DOHH2 (cell line): ENCODE results near the gene TACR1.
A peak's percentile ranks its signal among the peaks of the same experiment; 100 is the strongest.

Experiments
- H3F3A ChIP-seq: fragments of 200-600 bp; sonication (generic), shearing (Covaris generic); 2 replicates; pipeline ENCODE4 v1.6.0; 2016; ENCODE audit warnings: antibody characterized with exemption, mild to moderate bottlenecking; ENCODE audit not compliant: control insufficient read depth, insufficient read depth
- H3K27ac ChIP-seq: fragments of 200-600 bp; sonication (generic); 2 replicates; pipeline ENCODE4 v1.5.1; 2014; ENCODE audit warnings: low read depth, mild to moderate bottlenecking, low read length, moderate library complexity
- H3K27me3 ChIP-seq: fragments of 200-600 bp; sonication (generic); 2 replicates; pipeline ENCODE4 v1.6.1; 2014; ENCODE audit warnings: mild to moderate bottlenecking, low read length, mixed read lengths; ENCODE audit not compliant: control insufficient read depth
- H3K36me3 ChIP-seq: fragments of 200-600 bp; sonication (generic); 2 replicates; pipeline ENCODE4 v1.6.1; 2014; ENCODE audit warnings: mild to moderate bottlenecking, low read length, moderate library complexity, mixed read lengths; ENCODE audit not compliant: control insufficient read depth
- H3K4me1 ChIP-seq: fragments of 200-600 bp; sonication (generic); 2 replicates; pipeline ENCODE4 v1.6.1; 2014; ENCODE audit warnings: mild to moderate bottlenecking, low read length, mixed read lengths; ENCODE audit not compliant: control insufficient read depth
- H3K4me2 ChIP-seq: fragments of 200-600 bp; sonication (generic); 2 replicates; pipeline ENCODE4 v1.6.0; 2014; ENCODE audit warnings: mild to moderate bottlenecking, low read length, moderate library complexity
- H3K4me3 ChIP-seq: fragments of 200-600 bp; sonication (generic); 2 replicates; pipeline ENCODE4 v1.5.1; 2014; ENCODE audit warnings: mild to moderate bottlenecking, low read length, mixed read lengths
- H3K79me2 ChIP-seq: fragments of 200-600 bp; sonication (generic); 2 replicates; pipeline ENCODE4 v1.6.1; 2014; ENCODE audit warnings: mild to moderate bottlenecking, low read length, mixed read lengths; ENCODE audit not compliant: control insufficient read depth
- H3K9me2 ChIP-seq: fragments of 200-600 bp; sonication (generic); replicated peaks from 2 replicates; pipeline ENCODE4 v1.6.1; 2014; ENCODE audit warnings: mild to moderate bottlenecking, low read length, mixed read lengths; ENCODE audit not compliant: control insufficient read depth
- H3K9me3 ChIP-seq: fragments of 200-600 bp; sonication (generic); 2 replicates; pipeline ENCODE4 v1.6.1; 2014; ENCODE audit warnings: antibody characterized with exemption, low read length, mixed read lengths; ENCODE audit not compliant: control insufficient read depth, insufficient read depth
- H4K20me1 ChIP-seq: fragments of 200-600 bp; sonication (generic); 2 replicates; pipeline ENCODE4 v1.6.0; 2014; ENCODE audit warnings: low read depth, mild to moderate bottlenecking, antibody characterized with exemption, low read length, moderate library complexity; ENCODE audit not compliant: control insufficient read depth, insufficient read depth
- CTCF ChIP-seq: fragments of 200-600 bp; sonication (generic); IDR thresholded peaks from one replicate; pipeline ENCODE4 v1.5.1; 2014; ENCODE audit warnings: antibody characterized with exemption, mild to moderate bottlenecking, low read depth, low read length; ENCODE audit not compliant: poor library complexity, severe bottlenecking
- EZH2phosphoT487 ChIP-seq: fragments of 200-600 bp; sonication (generic); IDR thresholded peaks from 2 replicates; pipeline ENCODE4 v1.6.1; 2017; ENCODE audit warnings: borderline replicate concordance, mild to moderate bottlenecking, antibody characterized with exemption, low read length, moderate library complexity, mixed read lengths

TACR1 gene

GRCh38 chr2:75241696-75242095, 42.4 kb upstream of the TACR1 start:
- Histone ChIP-seq H3K4me3 (no peak overlapping the region), H3K27me3 (no peaks in the 10 kb centered on the region), H3K79me2 (no peaks in the 10 kb centered on the region), H3K9me2 (no peaks in the 10 kb centered on the region), H3K4me1 (no peaks in the 10 kb centered on the region), H3K36me3 (no peaks in the 10 kb centered on the region), H3F3A (no peaks in the 10 kb centered on the region), H3K27ac (no peak overlapping the region), H4K20me1 (no peaks in the 10 kb centered on the region), H3K4me2 (no peak overlapping the region), H3K9me3 (no peaks in the 10 kb centered on the region)
- TF ChIP-seq CTCF (peak; percentile 63), EZH2phosphoT487 (no peak)

GRCh38 chr2:75238670-75239330, 39.5 kb upstream of the TACR1 start:
- Histone ChIP-seq H3K79me2 (no peaks in the 10 kb centered on the region), H3K9me3 (no peaks in the 10 kb centered on the region), H3K4me2 (no peak overlapping the region), H3K9me2 (no peaks in the 10 kb centered on the region), H3F3A (no peaks in the 10 kb centered on the region), H3K27ac (no peak overlapping the region), H3K27me3 (no peaks in the 10 kb centered on the region), H3K4me1 (no peaks in the 10 kb centered on the region), H4K20me1 (no peaks in the 10 kb centered on the region), H3K4me3 (no peak overlapping the region), H3K36me3 (no peaks in the 10 kb centered on the region)
- TF ChIP-seq EZH2phosphoT487: no peak

- Histone ChIP-seq H3F3A (no peaks in the 10 kb centered on the region), H3K27ac (no peak overlapping the region), H3K9me3 (no peaks in the 10 kb centered on the region), H3K36me3 (no peaks in the 10 kb centered on the region), H3K4me2 (no peak overlapping the region), H4K20me1 (no peaks in the 10 kb centered on the region), H3K27me3 (no peaks in the 10 kb centered on the region), H3K9me2 (no peaks in the 10 kb centered on the region), H3K4me1 (no peaks in the 10 kb centered on the region), H3K4me3 (no peak overlapping the region), H3K79me2 (no peaks in the 10 kb centered on the region)
- no peak for TF ChIP-seq CTCF
- TF ChIP-seq EZH2phosphoT487: no peak
These were observed 38.0 kb upstream of the TACR1 start for GRCh38 chr2:75237296-75237695.

- Histone ChIP-seq H4K20me1 (no peaks in the 10 kb centered on the region), H3K9me2 (no peaks in the 10 kb centered on the region), H3K4me1 (no peaks in the 10 kb centered on the region), H3K27me3 (no peaks in the 10 kb centered on the region), H3K9me3 (no peaks in the 10 kb centered on the region), H3K36me3 (no peaks in the 10 kb centered on the region), H3K4me2 (no peak overlapping the region), H3K27ac (no peak overlapping the region), H3K4me3 (no peak overlapping the region), H3F3A (no peaks in the 10 kb centered on the region), H3K79me2 (no peaks in the 10 kb centered on the region)
- TF ChIP-seq EZH2phosphoT487 (no peak), CTCF (no peak)
These were observed 34.6 kb upstream of the TACR1 start for GRCh38 chr2:75233965-75234364.
